ENCODE results near the gene NDUFV3.
A peak's percentile ranks its signal among the peaks of the same experiment; 100 is the strongest.
"Not testable (repeated sequence)": the region's sequence is repeated elsewhere in the genome, so short reads cannot be mapped to it uniquely, and the experiment has no call there.

The NDUFV3 gene

DNA sequence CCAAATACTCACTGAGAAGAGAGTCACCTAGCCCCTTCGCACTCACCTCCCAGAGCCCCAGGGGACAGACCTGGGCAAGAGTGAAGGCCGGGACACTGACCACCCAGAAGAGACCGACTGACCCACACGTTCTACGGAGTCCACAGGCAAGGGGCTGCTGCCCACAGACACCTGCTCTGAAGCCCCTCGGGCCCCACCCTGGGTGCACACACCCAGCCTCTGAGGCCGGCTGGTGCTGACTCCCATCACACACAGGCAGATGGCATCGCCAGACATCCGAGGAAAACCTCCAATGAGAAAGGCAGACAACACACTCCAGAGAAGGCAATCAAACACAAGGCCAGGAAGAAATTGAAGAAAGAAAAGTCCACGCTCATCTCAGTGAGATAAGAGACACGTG lies 35.9 kb upstream of the NDUFV3 start:
- no peak for DNase-seq (ENCODE audit: low spot score)

DNA sequence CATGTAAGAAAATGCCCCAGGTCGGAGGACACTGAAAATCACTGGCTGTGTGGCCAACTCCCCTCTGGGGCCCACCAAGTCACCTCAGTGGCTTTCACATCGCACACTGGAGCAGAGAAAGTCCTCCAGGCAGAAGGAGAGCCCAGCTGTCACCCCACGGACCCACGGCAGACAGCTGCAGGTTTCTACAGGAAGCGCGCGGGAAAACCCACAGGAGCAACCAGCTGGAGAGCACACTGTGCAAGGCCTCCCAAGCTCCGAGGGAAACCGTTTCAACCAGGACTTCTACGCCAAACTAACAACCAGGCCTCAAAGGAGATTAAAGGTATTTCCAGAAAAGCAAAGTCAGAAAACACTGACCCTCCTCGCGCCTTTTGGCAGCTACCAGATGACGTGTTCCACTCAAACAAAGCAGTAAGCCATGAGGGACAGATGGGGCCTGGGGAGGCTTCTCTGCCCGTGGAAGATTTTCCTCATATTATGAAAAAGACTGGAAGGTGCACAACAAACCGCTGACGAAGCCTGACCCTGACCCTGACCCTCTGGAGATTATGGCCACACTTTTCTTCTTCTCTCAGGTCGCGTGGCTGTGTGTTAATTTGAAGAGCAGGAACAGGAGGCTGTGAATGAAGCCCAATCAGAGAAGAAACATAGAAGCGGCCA lies 34.8 kb upstream of the NDUFV3 start:
- no peak for DNase-seq (ENCODE audit: low spot score)

DNA sequence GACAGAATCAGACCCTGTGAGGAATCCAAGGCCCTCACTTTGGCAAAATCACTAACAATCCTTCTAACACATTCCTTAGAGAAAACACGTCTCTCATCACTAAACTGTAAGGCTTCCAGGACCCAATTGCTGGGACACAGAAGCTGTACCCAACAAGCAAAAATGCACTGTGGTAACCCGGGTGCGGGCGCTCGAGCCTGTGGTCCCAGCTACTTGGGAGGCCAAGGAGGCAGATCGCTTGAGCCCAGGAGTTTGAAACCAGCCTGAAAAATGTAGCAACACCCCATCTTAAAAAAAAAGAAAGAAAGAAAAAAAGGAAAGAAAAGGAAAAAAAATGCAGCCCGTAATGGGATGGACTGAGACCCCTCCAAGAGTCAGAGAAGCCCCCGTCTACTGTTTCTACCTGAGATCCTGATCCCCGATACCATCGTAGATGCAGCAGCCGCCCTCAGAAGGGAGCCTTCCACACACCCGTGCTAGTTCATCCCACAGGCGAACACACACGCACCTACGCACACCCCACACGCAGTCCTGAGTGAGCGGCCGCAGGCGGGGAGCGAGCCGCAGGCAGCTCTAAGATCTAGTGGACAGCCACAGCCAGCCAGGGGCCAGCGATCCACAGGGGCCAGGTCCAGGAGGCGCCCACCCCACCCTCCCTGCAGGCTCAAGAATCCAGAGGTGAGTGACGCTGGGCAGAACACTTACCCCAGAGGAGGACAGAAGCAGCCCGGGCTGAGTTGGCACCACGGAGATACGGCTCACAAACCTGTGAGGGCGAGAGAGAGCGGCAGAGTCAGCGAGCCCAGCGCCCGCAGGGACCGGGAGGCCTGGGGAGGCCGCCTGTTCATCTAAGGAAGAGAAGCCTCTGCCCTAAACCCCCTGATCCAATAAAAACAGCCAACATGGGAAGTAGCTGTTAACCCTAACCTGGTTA lies 33.9 kb upstream of the NDUFV3 start:
- no peak for DNase-seq (ENCODE audit: low spot score)

DNA sequence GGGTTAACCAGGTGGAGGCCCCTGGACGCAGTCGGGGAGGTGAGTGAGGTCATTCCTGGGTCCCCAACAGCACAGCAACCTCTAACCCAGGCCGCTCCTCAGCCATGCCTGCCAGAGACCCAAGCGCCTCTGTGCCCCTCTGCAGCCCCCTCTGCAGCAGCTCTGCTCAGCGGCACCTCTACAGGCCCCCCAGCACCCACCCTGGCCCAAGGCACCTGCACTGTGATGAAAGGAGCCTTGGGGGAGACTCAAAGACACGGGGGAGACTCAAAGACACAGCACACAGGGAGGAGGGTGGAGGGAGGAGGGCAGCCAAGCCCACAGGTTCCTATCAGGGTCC lies 33.2 kb upstream of the NDUFV3 start:
- DNase-seq (ENCODE audit: low spot score), result no peak

DNA sequence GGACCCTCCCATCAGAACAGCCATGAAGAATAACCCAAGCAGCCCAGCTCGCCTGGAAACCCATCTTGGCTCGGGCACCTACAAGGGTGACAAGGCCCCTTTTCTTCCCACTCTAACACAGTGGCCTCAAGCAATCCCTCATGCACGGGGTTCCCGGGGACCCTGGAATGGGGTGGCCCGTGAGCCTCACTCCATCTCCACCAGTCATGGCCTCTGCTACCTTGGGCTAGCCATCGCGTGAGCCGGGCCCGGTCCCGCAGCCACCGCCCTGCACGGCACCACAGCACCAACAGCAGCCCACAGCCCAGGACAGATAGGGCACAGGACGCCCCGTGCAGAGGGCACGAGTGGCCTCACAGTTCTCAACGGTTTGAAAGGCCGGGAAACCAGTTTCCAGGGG lies 32.8 kb upstream of the NDUFV3 start:
- no peak for DNase-seq (ENCODE audit: low spot score)

DNA sequence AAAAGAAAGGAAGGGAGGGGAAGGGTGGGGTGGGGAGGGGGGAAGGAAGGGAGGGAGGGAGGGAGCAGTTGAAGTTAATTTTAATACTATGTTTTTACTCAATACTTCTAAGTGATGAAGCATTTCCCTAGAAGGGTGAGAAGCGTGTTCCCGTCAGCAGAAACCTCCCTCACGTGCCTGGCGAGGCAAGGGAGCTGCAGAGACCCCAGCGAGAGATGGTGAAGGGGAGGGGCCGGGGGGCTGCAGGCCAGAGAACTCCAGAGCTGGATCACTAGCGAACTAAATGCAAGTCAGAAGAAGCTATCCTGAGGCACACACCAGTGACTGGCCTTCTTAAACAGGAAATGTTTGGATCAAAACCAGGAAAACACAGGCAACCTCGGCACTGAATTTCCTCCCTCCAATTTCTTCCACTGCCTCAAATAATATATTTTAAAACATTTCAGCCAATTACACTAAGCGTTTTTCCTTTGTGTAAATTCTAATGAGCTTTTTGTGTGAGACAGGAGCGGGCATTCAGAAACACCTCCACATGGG lies 31.7 kb upstream of the NDUFV3 start:
- no peak for DNase-seq (ENCODE audit: low spot score)

DNA sequence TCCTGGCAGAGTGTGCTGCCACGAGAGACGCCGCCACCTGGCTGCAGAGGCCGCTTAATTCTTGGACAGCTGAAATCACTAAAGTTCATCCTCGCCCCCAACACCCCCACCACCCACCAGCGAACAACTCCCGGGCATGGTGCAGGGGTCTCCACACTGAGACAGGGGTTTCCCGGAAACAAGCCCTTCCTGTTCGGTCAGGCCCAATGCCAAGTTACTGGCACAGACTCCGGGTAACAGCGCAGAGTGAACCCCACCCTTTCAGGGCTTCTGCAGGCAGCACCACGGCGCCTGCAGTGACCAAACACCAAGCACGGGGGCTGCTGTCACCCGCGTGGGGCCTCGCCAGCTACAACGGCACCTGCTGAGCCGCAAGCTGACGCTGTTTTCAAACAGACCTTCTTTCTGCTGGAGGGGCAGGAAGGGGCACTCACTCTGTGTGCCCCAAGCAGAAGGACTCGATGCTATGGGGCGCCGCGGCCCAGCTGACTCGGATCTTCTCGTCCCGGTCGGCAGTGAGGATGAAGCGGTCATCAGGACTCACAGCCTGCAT lies 31.2 kb upstream of the NDUFV3 start:
- DNase-seq (ENCODE audit: low spot score), result no peak

DNA sequence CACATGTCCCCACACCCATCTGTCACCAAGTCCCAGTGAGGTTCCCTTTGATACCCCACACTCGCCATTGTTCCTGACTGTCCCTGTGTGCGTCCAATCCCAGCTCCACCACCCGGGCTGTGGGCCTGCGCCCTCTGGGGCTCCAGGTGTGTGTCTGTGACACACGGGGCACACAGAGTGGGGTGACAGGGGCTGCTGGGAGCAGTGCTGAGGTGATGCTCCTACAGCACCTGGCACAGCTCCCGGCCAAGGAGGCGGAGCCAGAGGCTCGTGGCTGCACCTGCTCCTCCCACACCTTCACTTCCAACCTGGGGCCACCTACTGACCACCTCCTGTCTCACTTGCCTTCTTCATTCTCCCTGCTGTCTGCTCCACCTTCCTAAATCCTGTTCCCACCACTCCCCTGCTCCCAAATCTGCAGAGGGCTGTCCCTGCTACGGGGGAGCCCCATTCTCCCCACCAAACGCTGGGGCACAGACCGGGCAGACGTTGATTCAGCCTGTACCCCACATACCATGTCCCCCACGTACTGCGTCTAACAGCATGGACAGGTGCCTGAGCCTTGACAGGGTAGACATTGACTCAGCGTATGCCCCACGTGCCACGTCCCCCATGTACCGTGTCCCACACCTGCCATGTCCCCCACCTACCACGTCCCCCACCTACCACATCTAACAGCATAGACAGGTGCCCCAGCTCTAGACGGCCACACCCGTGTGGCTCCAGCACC lies 30.2 kb upstream of the NDUFV3 start:
- DNase-seq (ENCODE audit: low spot score), result peak; percentile 20

DNA sequence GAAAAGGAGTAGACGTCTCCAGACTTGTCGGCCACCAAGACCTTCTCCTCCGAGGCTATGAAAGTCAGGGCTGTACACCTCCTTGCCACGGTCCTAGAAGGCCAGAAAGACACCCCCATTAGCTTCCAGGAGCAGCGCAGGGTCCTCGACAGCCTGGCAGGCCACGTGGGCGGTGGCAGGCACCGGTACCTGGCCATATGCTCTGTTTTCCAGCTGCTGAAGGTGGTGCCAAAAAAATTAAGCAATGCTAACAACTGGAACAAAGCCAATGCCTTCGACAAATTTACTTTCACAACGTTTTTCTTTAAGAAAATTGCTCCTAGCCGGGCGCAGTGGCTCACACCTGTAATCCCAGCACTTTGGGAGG lies 29.6 kb upstream of the NDUFV3 start:
- no peak for DNase-seq (ENCODE audit: low spot score)

DNA sequence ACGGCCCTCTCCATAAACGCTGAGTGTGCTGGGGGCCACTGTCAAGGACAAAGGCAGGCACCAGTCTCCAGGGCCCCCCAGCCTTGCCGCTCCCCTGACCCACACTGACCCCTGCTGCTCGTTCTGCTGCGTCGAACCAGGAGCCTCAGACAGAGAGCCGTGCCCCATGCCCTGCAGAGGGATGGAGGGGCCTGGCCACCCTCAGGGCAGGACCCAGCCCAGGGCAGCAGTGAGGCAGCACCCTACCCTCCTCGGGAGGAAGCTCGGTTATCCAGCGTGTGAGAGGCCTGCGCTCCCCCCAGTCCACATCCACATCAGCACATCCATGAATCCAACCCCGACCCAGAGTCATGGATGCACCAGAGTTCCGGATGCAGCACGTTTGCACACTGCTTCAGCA lies 28.8 kb upstream of the NDUFV3 start:
- no peak for DNase-seq (ENCODE audit: low spot score)

DNA sequence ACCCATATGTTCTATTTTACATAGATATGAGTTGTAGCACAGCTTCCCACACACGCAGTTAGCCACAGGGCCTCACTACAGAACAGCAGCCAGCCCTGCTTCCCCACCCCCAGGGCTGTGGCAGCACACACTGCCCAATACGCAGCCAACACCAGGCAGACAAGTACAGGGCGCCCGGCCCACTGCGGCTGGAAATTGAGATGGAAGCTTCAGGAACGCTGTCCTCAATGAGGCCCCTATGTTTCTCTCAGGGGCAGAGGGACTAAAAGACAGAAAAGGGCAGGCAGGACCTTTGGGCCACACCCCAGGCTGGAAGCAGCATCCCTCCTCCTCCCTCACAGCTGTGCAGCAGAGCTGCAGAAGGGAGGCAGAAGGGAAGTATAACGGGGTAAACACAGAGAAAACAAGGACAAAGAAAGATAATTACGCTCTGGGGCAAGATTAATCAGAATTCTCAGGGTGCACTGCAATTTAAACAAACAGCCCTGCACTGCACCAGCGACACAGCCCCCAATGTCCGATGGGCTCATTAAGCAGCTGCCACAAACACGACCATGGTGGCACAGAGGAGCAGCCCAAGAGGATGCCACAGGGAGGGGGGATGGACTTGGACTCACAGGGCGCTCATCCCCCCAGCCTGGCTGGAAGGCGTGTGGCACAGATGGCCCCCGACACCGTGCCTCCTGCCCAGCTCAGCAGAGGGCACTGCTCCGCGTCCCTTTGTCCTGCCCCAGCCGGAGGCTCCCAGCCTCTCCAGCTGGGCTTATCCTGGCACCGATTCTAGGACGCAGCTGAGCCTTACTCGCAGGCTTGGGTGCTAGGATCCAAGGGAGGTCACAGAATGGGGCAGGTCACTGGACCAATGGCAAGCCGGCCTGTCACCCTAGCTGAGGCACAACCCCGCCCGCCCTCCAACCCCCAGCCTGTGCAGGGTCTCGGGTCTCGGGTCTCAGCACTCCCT lies 28.0 kb upstream of the NDUFV3 start:
- no peak for DNase-seq (ENCODE audit: low spot score)

DNA sequence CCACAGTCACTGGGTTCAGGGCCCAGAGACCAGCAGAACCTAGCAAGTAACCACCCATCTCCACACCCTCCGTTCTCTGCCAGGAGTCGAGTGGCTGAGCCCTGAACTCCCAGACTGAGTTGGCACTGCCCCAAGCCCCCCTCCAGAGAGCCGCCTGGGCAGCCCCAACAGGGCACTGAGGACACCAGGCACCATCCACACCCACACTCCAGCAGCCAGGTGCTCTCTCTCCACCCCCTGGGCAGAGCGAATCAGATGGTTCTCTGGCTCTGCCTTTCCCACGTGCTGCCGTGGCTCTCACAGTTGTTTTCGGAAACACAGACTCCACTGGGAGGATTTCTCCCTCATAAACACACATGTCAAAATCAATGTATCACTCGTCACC lies 27.3 kb upstream of the NDUFV3 start:
- DNase-seq (ENCODE audit: low spot score), result no peak

DNA sequence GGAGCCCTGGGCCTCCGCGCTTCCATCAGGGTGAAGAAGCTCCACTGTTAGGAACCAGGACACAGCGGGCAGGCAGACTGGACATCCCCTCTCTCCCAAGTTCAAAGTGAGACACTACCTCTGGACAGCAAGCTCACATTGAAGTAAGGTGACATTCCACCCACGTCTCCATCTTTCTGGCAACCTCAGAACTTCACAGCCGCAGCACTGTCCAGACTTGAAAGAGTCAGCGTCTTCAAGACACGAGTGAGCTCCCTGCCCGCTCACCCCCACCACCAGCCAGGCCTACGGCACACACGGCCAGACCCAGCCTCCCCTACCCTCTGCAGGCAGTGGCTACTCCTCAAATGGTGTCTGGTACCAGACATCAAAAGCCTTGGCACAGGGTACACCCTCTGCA lies 24.9 kb upstream of the NDUFV3 start:
- DNase-seq (ENCODE audit: low spot score), result no peak

DNA sequence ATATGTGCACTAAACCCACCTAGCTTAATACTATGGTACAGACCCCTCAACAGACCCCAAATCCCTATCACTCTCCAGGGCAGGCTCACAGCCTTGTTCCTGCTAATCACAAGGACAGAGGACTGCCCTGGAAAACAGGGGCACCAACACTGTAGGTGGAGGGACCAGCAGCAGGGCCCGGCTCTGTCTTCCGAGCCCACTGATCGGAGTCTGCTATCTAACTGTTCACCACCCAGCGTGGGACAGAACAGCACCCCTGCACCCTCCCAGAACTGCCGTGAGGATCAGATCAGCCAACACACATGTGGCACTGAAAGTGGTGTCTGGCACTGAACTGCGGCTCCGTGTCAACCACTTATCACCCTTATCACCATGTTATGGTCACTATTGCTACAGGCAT lies 20.0 kb upstream of the NDUFV3 start:
- DNase-seq (ENCODE audit: low spot score), result no peak

DNA sequence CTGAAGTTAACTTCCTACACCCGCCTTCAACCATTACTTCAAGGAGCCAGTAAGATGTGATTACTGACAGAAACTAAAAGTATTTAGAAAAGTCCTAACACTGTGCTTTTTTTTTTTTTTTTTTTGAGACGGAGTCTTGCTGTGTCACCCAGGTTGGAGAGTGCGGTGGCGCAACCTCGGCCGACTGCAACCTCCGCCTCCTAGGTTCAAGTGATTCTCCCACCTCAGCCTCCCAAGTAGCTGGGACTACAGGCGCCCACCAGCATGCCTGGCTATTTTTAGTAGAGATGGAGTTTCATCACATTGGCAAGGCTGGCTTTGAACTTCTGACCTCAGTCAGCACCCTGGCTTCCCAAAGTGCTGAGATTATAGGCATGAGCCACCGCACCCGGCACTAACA lies 17.3 kb upstream of the NDUFV3 start:
- DNase-seq (ENCODE audit: low spot score), result not testable (repeated sequence)

DNA sequence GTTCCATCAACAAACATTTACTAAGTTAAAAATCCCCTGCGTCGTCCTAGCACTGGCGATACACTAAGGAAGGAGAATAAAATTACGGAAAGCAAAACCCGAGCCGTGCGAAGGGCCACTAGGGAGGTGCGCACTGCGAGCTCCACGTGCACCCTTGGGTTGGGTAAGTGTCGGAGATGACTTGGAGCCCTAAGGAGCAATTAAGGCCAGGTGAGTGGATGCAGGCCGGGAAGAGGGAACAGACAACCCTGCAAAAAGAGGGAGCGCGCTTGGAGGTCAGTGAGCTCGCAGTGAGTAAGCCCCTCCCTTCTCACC lies 14.5 kb upstream of the NDUFV3 start:
- DNase-seq (ENCODE audit: low spot score), result no peak

DNA sequence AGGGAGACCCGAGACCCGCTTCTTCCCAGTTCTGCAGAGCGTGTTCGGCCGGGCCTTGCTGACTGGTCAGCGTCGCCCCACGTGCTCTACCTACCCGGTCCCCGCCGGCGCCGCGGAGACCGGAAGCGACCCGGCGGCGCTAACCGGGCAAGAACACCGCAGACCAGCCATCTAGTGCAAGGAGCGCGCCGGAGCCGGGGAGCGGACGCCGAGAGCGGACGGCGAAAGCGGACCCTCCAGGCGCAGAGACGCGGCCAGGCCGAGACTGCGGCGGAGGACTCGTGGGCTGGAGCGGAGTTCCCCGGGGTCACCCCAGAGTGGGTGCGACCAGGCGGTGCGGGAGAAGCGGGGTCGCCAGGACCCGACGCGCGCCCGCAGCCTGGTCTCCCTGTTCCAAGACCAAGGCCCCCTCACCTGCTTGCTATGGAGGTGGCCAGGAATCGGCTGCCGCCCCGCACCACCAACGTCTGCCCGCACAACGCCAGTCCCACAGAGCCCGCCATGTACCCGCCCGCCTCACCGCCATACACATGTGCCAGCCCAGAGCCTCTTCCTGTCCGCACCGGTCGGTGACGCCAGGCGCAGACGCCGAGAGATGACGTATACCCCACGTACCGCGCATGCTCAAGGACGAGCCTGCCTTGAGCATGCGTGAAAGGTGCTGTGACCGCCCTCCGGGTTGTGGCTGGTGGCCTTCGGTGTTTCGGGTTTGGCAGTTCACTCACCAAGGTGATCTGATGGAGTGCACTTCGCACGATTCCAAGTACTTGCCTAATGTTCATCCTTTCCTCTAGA lies 13.9 kb upstream of the NDUFV3 start, which contains the start of gene WDR4:
TSS of gene WDR4 (minus strand) at position 547 of the 795 bp plus-strand sequence. CDS start at position 503, 44 bp downstream.
- peak; percentile 99 for DNase-seq (ENCODE audit: low spot score)

DNA sequence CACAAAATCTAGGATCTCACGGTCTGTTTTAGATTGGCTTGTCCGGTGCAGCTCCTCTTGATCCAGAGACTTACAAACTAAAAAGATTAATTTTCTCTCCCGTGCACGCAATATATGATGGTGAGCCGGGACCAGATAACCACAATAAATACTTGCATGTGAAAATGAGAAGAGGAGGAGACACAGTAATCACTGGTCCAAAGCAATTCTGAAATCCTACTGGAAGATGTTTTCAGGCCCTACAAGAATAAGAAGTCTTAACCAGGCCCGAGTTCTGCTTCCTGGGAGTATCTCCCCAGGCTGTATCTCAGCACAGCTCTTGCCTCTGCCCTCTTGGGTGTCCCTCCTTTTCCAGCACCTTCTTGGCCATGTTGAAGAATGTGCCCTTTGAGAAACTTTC lies 12.8 kb upstream of the NDUFV3 start:
- peak; percentile 15 for DNase-seq (ENCODE audit: low spot score)

DNA sequence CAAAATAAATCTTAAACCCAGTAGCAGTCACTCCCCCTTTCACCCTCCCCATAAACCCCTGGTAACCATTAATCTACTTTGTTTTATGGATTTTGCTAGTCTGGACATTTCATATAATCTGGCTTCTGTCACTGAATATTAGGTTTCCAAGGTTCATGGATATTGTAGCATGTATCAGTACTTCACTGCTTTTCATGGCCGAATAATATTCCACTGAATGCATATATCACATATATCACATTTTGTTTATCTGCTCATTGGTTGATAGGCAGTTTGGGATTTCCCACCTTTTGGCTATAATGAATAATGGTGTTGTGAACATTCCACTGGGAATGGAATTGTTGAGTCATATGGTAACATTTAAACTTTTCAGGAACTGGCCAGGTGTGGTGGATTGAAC lies 9.2 kb upstream of the NDUFV3 start:
- DNase-seq (ENCODE audit: low spot score), result no peak

DNA sequence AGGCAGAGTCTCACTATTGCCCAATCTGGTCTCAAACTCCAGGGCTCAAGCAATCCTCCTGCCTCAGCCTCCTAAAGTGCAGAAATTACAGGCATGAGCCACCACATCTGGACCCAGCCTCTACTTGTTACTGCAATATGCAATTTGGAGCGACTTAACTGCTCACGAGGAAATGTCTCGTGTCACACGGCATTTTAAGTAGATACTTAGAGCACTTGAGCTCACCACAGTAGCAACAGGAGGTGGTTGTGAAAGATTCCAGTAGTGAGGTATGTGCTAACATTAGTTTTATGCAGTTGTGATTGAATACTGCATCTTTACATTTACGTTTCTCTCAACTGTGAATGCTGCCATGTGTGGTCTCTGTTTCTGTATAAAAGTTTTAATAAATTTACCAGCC lies 5.8 kb upstream of the NDUFV3 start:
- DNase-seq (ENCODE audit: low spot score), result no peak

DNA sequence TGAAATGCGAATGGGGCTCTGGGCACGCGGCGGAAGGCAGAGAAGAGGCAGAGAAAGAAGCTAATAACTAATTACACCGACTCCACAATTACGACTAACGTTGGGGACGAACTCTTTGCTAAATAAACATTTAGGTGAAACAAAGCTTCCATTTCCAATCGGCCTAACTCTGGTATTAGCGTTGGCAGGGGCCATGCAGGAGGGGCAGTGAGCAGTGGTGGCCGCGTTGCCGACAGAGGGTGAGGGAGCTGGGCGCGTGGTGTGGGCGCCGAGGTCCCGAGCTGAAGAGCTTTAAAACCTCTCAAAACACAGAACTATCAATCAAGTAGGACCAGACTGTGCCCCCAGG lies 553 bp upstream of the NDUFV3 start:
- no peak for DNase-seq (ENCODE audit: low spot score)

Data from NAMALWA (cell line).